Measurements from ENCODE around the gene C10orf71.

The C10orf71 gene

DNA sequence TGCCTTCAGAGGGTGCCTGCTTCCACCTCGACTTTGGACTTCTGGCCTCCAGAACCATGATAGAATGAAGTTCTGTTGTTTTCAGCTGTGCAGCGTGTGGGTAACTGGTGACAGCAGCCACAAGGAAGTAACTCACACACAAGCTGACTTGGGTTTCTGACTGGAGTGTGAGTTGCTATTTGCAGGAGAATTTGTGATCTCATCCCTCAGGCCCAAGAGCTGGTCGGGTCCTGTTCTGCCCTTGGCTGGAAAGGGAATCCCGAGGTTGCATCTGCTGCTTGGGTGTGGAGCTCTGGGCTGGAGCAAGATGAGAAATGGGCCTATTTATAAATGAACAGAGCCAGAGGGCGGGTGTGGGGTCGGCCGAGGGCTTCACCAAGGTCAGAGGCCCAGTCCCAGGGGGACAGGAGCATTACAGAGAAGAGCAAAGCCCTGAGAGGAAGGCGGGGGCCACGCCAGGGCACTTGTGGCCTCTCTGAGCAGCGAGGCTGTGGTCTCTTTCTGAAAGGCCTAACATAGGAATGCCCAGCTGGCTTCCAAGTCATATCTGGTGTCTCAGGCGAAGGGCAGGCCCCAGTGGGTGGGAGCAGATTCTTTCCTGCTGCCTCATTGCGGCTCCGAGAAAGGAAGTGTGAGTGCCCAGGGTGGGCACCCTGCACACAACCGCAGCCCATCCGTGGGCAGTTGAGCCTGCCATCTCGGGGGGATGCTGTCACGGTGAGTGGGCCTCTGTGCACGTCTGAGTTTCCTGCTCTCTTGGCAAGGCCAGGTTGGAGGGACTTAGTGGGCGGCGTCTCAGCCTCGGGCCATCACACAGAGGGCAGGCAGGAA is 26.5 kb upstream of the C10orf71 start:
- DNase-seq (ENCODE audit: low spot score) = no peak

DNA sequence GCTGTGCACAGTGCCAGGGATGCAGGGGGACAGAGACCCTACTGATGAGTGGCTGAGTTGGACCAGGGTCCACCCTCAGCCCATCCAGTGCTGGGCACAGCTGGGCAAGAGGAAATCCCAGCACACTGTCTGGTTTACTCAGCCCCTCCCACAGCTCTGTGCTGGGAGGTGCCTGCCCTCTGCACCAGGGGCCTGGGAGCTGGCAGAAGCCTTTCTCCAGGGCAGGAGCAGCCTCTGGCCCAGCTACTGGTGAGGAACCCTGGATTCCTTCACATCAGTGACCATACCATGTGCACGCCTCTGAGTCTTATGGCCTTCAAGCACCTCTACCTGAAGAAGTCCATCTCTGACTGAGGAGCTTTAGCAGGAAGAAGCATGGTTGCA is 25.9 kb upstream of the C10orf71 start:
- no peak for DNase-seq (ENCODE audit: low spot score)

DNA sequence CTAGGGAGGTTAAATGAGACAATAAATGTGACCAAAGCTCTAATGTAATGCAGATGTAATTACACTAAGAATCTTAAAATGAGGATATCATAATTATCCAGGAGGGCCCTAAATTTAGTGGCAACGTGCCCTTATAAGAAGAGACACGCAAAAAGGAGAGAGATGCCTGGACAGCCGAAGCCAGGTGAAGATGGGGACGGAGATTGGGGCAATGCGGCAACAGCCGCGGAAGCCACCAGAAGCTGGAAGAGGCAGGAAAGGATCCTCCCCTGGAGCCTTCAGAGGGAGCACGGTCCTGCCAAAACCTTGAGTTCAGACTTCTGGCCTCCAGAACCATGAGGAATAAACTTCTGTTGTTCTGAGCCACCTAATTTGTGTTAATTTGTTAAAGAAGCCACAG is 25.3 kb upstream of the C10orf71 start:
- no peak for DNase-seq (ENCODE audit: low spot score)

DNA sequence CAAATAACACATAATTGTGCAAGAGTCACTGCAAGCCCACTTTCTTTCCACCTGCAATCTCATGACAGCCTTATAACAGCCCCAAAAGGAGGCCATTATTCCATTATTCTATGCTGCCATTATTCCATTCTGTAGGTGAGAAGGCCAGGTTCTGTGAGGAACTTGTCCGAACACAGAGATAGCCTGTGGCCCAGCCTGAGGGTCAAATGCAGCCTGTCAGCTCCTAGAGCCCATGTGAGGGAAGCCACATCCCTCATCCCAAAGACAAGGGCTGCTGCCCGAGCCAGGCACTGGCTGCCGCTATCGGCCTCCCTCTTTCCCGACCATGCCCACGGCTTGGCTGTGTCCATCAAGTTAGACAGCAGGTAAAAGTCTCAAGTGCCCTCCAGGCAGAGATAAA is 24.1 kb upstream of the C10orf71 start:
- no peak for DNase-seq (ENCODE audit: low spot score)

DNA sequence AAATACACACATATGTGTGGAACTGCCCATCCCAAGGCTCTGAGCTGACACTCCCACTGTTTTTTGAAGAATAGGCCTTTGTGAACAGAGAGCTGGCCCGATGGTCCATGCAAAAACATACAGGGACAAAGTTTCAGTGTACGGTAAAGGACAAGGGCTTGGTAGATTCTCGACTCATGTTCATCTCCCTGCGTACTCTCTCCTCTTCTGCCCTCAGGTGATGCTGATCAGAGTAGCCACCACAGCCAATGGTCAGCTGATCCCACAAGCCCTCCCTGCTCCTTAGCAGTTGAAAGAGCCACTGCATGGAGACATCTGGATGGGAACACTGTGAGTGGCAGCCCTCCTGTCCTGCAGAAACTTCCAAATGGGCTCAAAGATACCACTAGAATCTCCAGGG is 23.1 kb upstream of the C10orf71 start:
- no peak for DNase-seq (ENCODE audit: low spot score)

DNA sequence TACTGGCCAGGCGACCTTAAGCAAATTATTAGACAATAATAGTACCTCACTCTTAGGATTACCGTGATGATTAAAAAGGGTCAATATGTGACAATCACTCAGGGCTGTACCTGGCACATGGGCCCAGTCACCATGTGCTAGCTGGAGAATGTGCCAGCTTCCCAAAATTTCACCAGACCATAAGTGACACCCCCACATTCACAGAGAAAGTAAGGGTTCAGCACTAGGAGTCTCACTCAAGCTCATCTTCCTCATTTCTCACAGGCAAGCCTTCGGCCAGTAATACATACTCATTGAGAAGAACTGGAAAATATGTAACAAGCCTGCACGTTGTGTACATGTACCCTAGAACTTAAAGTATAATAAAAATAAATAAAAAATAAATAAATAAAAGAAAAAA is 22.4 kb upstream of the C10orf71 start:
- DNase-seq (ENCODE audit: low spot score) = no peak

DNA sequence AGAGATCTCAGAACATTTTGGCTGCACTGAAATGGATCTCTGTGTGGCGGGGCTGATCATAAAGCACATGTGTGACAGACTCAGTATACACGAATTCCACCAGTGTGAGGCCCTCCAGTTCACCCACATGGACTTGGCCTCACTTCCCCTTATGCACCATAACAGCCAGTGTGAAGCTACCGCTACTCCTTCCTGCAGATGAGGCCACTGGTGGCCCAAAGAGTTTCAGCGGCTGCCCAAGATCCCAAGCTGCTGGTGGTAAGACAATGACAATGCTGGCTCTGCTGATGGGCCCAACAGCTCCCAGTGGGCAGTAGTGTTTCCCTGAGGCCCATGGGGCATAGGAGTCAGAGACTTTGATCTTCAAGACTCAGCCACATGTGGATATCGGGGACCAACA is 21.0 kb upstream of the C10orf71 start:
- no peak for DNase-seq (ENCODE audit: low spot score)

DNA sequence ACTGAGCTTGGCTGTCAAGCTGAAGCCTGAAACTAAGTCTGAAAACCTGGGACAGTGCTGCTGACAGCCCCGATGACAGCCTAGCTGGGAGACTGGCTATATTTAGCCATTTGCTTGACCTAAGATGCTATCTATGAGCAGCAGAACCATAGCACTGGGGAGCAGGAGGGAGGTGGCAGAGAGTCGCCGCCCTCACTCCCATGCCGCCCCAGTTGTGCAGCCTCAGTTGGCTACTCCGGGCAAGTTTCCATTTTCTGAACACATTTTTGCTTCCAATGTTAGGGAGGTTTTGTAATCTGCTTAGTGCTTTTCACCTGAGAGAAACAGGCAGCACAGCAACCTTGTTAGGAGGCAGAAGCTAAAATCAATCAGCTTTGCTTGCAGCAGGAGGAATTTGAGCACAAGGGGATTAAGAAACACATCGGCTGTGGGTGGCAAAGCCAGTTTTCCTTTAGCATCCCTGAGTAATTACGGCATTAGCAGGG is 20.4 kb upstream of the C10orf71 start:
- DNase-seq (ENCODE audit: low spot score) = no peak

DNA sequence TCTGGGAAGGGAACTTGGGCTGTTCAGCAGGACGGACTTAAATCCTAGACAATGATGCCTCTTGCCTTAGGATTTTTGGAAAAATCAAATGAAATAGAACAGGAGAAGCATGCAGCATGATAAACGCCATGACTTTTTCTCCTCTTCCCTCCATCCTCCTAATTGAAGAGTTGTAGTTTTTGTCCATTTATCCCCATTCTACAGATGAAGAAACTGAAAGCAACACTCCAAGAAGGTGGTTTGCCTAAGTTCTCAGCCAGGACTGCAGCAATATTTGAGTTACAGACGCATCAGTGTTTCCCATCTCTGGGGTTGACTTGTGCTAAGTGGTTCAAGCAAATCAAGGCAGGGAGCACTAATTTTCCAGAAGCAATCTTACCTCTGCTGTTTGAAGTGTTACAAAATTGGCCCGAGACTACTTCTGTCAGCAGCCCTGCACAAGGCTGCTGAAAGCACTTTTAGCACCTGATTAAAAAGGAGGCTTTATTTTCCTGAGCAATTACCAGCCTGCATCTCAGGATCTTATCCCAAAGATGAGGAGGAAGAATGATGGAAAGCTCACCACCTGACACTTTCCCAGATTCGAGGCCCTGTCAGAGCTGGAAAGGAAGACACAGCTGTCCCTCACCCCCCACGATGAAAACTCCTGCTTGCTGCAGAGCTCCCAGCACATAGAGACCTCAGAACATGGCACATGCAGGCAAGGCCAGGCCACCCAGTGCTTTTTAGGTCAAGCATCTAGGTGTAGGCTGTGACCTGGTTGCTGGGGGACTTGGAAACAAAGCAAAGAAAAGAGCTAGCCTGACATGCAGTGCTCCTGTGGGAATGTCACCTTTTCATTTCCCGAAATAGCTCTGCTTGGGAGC is 19.7 kb upstream of the C10orf71 start:
- DNase-seq (ENCODE audit: low spot score) = no peak

DNA sequence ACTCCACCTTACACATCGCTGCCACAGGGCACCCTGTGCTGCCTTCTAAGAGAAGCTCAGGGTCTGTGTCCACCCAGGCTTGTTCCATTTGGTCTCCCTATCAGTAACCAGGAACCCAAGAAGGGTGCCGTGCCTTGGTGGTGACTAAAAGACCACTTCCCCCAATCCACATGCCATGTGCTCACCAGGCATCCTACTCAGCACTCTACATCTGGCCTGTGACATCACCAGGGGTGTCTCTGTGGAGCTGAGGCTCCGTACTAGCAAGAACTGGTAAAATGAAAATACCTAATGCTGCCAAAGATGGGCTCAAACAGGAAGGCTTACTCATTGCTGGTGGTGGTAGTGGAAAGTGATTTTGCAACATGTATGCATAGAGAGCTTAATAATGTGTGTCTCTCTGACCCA is 19.0 kb upstream of the C10orf71 start:
- no peak for DNase-seq (ENCODE audit: low spot score)

DNA sequence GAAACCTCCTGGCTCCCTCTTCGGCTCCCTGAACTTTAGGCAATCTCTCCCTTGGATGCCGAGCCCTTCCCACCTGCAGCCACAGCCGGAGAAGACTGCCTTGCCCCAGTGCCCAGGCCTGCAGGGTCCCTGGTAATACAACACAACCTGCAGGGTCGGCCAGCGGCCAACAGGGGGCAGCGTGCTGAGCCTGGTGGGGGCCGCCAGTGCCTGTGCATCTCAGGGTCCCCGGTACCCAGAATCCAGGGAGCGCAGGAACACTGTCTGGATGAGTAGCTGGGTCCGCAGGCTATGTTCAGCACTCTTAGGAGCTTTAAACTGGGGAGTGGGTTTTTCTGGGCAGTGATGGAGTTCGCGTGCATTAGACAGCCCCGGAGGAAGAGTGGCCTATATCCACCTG is 17.5 kb upstream of the C10orf71 start:
- peak; percentile 17 for DNase-seq (ENCODE audit: low spot score)

DNA sequence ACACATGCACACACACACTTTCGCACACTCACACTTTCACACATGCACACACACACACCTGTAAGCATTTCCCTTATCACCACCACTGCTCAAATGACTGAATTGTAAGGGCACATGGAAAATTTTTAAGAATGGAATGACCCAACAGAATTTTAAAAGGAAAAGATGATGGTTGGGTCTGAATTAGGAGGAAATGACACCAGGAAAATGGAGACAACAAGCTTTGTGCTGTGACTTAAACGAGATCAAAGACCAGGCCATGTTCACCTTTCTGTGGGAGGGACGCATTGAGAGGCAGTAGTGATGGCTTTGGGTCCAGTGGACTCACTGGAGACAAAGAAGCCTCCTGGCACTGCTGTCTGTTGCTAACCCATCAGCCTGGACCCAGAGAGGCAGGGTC is 16.7 kb upstream of the C10orf71 start:
- DNase-seq (ENCODE audit: low spot score) = no peak

DNA sequence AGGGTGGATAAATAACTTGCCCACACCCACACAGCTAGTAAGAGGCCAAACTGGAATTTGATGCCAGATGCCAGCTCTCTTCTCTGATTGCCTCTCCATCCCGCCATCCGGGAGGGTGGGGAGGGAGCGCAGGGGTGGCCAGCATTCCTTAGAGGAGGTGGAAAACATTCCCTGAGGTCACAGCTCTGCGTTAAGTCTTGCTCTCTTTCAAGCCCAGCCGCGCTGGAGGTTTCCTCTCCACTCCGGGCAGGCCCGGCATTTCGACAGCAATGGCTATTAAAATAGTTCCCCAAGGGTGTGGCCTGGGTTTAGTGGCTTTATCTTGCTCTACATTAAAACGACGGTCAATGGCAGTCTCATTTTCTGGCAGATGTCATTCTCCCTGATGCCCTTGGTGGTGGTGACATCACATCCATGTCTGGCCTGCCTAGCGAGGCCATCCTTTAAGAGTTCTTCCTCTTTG is 16.1 kb upstream of the C10orf71 start:
- no peak for DNase-seq (ENCODE audit: low spot score)

DNA sequence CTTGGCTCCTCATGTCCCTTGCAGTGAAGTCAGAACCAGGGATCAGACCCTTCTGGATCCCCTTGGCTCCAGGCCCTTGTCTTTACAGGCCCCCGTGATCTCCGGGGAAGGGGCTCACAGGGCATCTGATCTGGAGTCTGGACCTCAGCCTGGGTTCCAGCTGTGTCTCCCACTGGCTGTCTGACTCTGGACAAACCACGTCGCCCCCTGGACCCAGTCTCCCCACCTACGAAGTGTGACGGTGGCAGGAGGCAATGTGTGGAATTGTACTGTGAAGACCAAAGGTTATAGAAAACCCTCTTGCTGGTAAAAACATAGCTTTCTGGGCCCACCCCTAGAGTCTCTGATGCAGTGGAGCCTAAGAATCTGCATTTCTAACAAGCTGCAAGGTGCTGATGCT is 15.5 kb upstream of the C10orf71 start:
- DNase-seq (ENCODE audit: low spot score) = no peak

DNA sequence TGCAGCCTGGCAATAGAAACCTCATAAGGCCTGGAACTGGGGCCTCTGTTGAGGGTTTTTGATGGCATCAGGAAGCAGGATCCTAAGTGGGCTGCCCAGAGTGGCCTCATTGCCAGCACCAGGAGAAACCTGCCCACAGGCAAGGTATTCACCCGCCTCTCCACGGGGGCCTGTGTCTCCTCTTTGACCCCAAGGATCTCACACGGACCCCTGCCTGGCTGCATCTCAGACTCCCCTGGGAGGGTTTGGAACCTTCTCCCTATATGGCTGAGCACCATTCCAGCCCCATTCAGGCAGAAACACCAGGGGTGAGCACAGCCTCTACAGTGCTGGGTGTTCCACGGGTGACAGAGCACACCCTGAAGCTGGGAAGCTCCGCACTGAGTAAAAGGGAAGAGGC is 14.6 kb upstream of the C10orf71 start:
- DNase-seq (ENCODE audit: low spot score) = no peak

DNA sequence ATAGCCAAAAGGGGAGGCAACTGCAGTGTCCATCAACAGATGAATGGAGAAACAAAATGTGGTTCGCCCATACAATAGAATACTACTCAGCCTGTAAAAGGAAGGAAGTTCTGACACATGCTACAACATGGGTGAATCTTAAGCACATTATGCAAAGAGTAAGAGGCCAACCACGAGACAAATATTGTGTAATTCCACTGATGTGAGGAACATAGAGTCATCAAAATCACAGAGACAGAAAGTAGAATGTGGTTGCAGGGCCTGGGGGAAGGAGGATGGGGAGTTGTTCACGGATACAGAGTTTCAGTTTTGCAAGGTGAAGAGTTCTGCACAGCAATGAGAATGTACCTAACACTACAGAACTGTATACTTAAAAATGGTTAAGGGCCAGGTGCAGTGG is 13.7 kb upstream of the C10orf71 start:
- DNase-seq (ENCODE audit: low spot score) = no peak

DNA sequence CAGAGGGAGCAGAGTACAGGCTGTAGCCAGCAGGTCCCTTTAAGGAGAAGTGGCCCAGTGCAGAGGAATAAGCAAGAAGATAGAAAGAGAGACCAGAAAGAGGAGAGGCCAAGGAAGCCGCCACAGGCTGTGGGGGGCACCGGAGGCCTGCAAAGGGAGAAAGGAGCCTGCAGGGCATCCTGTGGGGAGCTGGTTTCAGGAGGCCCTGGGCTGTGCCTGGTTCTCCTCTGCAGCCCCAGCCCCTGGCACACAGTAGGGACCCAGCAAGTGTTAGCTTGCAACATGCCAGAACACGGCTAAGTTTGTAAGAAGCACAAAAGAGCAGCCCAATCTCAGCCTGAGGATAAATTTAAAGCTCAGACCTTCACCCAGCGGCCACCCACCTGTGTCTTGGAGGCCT is 12.3 kb upstream of the C10orf71 start:
- DNase-seq (ENCODE audit: low spot score) = no peak

DNA sequence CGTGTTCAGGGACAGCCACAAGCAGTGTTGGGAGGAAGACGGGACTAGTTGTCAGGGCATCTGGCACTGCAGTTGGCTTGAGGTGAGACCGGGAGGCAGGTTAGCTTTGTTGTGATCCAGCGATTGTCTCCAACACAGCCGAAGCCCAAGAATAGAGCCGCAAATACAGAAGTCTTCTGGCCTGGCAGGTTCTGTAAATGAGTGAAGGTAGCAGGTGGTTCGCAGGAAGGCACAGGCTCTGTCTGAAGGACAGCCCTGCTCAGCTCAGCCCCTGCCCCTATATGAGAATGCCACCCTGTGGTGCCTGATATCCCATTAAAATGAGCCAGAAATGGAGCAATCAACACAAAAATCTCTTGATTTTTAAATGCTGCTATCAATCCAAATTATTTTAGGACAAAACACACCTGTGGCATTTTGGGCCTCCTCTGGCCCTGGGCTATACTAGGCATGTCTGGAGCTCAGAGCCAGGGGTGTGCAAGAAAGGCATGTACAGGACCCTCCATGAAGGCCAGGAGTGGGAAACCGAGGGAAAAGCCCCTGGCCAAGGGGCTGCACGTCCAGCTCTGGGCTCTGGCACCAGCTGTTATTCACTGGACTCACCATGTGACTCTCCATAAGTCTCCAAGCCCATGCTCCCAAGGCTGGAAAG is 11.2 kb upstream of the C10orf71 start:
- no peak for DNase-seq (ENCODE audit: low spot score)

DNA sequence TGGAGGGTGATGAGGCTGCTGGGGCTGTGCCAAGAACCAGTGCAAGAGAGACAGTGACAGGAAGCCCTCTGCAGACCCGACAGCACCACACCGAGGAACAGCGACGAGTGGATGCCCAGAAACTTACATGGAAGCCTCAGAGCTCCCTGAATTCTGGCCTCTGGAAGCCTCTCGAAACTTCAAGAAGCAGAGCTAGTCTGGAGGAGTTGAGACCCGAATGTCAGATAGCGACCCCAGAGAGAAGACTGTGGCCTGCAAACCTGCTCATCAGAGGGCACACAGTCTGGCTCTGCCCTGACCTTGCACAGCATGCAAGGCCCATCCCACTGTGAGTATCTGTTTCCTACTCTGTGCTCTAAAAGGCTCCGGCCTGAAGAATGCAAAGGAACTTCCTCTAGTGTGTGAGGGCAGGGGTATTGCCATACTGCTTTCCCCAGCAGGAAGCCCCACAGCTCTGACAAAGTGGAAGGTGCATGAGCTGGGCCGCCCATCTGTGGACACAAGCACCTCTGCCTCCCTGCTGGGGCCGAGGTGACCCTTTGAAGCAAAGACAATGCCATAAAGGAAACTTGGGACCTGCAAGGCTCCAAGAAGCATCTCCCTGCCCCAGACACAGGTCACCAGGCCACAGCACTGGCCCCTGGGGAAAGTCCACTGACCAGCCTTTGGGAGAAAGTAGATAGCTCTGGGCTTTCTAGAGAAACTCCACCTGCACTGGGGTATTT is 10.5 kb upstream of the C10orf71 start:
- no peak for DNase-seq (ENCODE audit: low spot score)

DNA sequence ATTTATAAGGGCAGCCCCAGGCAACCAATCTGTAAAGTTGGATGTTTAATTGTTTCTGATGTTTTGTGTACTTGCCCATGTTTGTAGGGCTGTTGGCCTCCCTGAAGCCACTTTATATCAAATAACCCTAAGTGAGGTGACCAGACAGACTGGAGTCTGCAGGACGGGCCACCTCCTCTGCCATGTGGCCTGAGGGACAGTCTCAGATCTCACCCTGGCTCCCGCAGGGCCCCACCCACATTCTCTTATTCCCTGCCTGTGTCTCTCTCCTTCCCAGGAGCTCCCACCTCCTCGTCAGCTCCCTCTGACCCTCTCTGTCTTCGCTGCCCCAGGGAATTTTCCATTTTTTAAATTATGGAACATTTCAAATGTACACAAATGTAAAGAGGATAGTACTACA is 9.5 kb upstream of the C10orf71 start:
- DNase-seq (ENCODE audit: low spot score) = no peak

DNA sequence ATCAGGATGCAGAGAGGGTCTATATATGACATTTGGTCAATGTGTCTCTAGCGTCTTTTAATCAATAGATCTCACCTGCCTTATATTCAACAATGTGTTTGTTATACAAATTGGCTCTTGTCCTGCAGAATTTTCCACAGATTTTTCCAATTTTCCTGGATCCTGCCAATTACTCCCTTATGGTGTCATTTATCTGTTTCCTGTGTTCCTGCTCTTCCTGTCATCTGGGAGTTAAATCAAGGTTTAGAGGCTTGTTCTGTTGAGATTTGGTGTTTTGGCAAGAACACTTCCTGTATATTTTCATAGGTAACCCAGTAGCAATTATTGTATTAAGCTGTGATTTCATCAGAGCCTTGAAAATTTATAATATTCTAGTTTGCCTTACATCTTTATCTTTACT is 8.8 kb upstream of the C10orf71 start:
- no peak for DNase-seq (ENCODE audit: low spot score)

DNA sequence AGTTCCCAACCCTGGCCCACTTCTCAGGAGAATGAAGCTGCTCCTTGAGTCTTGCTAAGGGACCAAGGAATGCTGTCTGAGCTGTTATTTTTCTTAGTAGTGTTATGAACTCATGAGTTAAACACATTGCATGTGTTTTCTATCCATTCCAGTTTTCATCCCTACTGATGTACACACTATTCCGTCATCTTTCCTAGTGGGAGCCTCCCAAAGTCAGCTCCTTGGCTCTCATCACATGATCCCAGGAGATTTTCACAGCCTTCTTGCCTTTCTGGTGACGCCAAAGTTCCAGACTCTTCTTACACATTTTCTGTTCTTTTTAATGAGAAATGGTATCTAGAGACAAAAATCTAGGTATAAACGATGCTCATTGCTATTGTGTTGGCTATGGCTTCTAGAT is 8.4 kb upstream of the C10orf71 start:
- no peak for DNase-seq (ENCODE audit: low spot score)
